NT2/D1 (cell line): Measurements from ENCODE around the gene DNAJC6.

ENCODE experiments used
- SUZ12 ChIP-seq: IDR thresholded peaks from 2 replicates; pipeline ENCODE4 v1.6.1; 2011; ENCODE audit not compliant: insufficient read length, insufficient read depth; ENCODE audit errors: extremely low read depth
- YY1 ChIP-seq: IDR thresholded peaks from 2 replicates; pipeline ENCODE4 v1.6.1; 2011; ENCODE audit not compliant: insufficient read length, insufficient read depth
- ZNF274 ChIP-seq: IDR thresholded peaks from 2 replicates; pipeline ENCODE4 v1.6.1; 2011; ENCODE audit warnings: mild to moderate bottlenecking, low read depth, low read length

DNA sequence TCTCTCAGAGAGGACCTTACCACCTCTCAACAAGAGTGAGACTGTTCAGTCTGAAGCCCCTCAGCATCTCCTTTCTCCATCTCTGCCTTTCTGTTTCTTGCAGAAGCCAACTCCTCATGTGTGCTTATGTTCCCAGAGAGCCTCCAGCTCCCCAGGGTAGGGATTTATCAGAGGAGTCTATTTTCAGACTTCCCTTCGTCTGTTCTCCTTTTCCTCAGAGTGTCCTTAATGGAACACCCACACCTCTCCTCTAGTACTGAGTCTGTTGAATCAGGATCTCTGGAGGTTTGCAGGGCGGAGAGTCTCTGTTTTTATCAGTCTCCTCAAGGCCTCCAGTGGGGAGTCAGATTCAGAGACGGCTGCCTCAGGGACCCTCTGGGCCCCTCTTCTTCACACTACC is 25.1 kb upstream of the DNAJC6 start:
- no peak for TF ChIP-seq ZNF274
- no peak for TF ChIP-seq SUZ12
- no peak for TF ChIP-seq YY1
